A549 (cell line): ENCODE results near the gene HMX2.

Experiments used
- CHD2 ChIP-seq: fragments of 150-350 bp; IDR thresholded peaks from 2 replicates; pipeline ENCODE4 v1.6.1; 2014; ENCODE audit warnings: low read length; ENCODE audit not compliant: partially characterized antibody
- EP300 ChIP-seq, 2 experiments: fragments of >200 bp; sonication (Bioruptor Twin); formaldehyde crosslinking; IDR thresholded peaks; 2 replicates in 1 of 2; 3 replicates in 1 of 2; pipeline ENCODE4 v1.6.1; 2016 to 2017
- HEYL ChIP-seq: fragments of 250-450 bp; sonication (Bioruptor Pico); IDR thresholded peaks from 2 replicates; pipeline ENCODE4 v1.8.0; 2021; ENCODE audit warnings: mild to moderate bottlenecking, moderate library complexity
- HOXA7 ChIP-seq: fragments of 250-450 bp; sonication (Bioruptor Pico); IDR thresholded peaks from 2 replicates; pipeline ENCODE4 v1.5.0; 2020; ENCODE audit warnings: mild to moderate bottlenecking, moderate library complexity
- MAFK ChIP-seq: fragments of 450-650 bp; IDR thresholded peaks from 2 replicates; pipeline ENCODE4 v1.6.1; 2014; ENCODE audit not compliant: partially characterized antibody
- NR3C1 ChIP-seq: fragments of >200 bp; sonication (Bioruptor Twin); formaldehyde crosslinking; IDR thresholded peaks from 3 replicates; pipeline ENCODE4 v1.6.1; 2017
- POLR2A ChIP-seq: IDR thresholded peaks from 2 replicates; pipeline ENCODE4 v1.6.1; 2012; ENCODE audit warnings: mild to moderate bottlenecking, low read length
- RCOR1 ChIP-seq: fragments of 150-350 bp; IDR thresholded peaks from 2 replicates; pipeline ENCODE4 v1.6.1; 2014; ENCODE audit warnings: antibody characterized with exemption, low read length, low read depth
- SMC3 ChIP-seq: fragments of >200 bp; sonication (Bioruptor Twin); formaldehyde crosslinking; IDR thresholded peaks from 3 replicates; pipeline ENCODE4 v1.6.1; 2018; ENCODE audit warnings: inconsistent platforms
- ZC3H11A ChIP-seq: fragments of 450-650 bp; IDR thresholded peaks from 2 replicates; pipeline ENCODE4 v1.6.1; 2014; ENCODE audit warnings: antibody characterized with exemption, mild to moderate bottlenecking
- TF ChIP-seq, protein P1 (sequence below): fragments of 450-650 bp; IDR thresholded peaks from 2 replicates; pipeline ENCODE4 v1.6.1; 2014; ENCODE audit warnings: antibody characterized with exemption
- TF ChIP-seq, protein P2 (sequence below): fragments of >200 bp; sonication (Bioruptor Twin); formaldehyde crosslinking; IDR thresholded peaks from 3 replicates; pipeline ENCODE4 v1.5.1; 2016
- TF ChIP-seq, protein P3 (sequence below): fragments of 250-450 bp; sonication (Bioruptor Pico); IDR thresholded peaks from 2 replicates; pipeline ENCODE4 v1.5.0; 2021; ENCODE audit warnings: mild to moderate bottlenecking, moderate library complexity, borderline replicate concordance

DNA sequence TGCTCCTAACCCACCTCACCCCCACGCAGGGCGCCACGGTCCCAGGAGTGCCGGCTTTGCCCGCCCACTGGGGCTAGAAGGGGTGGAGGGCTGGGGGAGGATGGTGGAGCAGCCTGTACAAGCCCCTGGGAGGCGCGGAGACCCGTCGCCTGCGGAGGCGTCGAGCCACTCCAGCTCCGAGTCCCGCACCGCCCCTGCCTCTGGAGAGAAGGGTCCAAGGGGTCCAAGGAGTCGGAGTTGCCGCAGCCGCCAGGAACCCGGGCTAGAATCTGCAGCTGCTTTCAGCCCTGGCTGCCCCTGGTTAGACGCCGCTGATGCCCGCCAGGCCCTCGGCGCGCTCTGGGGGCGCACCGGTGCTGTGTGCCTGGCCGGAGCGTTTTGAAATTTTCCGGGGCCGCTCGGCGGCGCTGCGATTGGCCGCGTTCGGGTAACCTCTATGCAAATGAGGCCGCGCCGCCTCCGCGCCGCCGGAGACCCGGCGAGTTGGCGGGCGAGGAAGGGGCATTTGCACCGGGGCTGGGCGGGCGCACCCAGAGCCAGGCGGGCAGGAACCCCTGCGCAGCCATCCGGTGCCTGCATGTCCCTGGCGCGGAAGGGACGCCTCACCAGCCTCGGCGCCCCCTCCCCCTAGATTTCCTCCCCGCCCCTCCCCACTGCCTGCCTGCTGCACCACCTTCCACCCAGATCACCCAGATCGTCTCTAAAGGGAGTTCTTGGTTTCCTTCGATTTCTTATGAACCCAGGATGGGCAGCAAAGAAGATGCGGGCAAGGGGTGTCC, at the start of gene HMX2:
- no peak for TF ChIP-seq NR3C1
- TF ChIP-seq, protein P1, sequence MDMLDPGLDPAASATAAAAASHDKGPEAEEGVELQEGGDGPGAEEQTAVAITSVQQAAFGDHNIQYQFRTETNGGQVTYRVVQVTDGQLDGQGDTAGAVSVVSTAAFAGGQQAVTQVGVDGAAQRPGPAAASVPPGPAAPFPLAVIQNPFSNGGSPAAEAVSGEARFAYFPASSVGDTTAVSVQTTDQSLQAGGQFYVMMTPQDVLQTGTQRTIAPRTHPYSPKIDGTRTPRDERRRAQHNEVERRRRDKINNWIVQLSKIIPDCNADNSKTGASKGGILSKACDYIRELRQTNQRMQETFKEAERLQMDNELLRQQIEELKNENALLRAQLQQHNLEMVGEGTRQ = no peak
- TF ChIP-seq, protein P2, sequence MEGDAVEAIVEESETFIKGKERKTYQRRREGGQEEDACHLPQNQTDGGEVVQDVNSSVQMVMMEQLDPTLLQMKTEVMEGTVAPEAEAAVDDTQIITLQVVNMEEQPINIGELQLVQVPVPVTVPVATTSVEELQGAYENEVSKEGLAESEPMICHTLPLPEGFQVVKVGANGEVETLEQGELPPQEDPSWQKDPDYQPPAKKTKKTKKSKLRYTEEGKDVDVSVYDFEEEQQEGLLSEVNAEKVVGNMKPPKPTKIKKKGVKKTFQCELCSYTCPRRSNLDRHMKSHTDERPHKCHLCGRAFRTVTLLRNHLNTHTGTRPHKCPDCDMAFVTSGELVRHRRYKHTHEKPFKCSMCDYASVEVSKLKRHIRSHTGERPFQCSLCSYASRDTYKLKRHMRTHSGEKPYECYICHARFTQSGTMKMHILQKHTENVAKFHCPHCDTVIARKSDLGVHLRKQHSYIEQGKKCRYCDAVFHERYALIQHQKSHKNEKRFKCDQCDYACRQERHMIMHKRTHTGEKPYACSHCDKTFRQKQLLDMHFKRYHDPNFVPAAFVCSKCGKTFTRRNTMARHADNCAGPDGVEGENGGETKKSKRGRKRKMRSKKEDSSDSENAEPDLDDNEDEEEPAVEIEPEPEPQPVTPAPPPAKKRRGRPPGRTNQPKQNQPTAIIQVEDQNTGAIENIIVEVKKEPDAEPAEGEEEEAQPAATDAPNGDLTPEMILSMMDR = no peak
- TF ChIP-seq POLR2A = no peak
- no peak for TF ChIP-seq SMC3
- no peak for TF ChIP-seq HEYL (CRISPR knock-in tag)
- TF ChIP-seq EP300 (IDR thresholded peaks at IDR 0.05) = no peak
- TF ChIP-seq ZC3H11A = no peak
- TF ChIP-seq RCOR1 = no peak
- no peak for TF ChIP-seq MAFK
- no peak for TF ChIP-seq HOXA7 (CRISPR knock-in tag)
- no peak for TF ChIP-seq CHD2
- TF ChIP-seq, protein P3, sequence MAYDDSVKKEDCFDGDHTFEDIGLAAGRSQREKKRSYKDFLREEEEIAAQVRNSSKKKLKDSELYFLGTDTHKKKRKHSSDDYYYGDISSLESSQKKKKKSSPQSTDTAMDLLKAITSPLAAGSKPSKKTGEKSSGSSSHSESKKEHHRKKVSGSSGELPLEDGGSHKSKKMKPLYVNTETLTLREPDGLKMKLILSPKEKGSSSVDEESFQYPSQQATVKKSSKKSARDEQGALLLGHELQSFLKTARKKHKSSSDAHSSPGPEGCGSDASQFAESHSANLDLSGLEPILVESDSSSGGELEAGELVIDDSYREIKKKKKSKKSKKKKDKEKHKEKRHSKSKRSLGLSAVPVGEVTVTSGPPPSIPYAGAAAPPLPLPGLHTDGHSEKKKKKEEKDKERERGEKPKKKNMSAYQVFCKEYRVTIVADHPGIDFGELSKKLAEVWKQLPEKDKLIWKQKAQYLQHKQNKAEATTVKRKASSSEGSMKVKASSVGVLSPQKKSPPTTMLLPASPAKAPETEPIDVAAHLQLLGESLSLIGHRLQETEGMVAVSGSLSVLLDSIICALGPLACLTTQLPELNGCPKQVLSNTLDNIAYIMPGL (CRISPR knock-in tag) = no peak
